Fibroblast of pulmonary artery (primary cell): Measurements from ENCODE around the gene RRAS2.
"Not testable (repeated sequence)": the region's sequence is repeated elsewhere in the genome, so short reads cannot be mapped to it uniquely, and the experiment has no call there.

Experiments used
- DNase-seq: peaks from one replicate; pipeline ENCODE4 v3.0.0-alpha.2; 2010; ENCODE audit warnings: low read depth
- H3K4me3 ChIP-seq: replicated peaks from 2 replicates; pipeline ENCODE4 v1.5.1; 2011; ENCODE audit warnings: low read depth, mild to moderate bottlenecking, control low read depth, low read length, moderate library complexity
- CTCF ChIP-seq: IDR thresholded peaks from 2 replicates; pipeline ENCODE4 v1.5.1; 2011; ENCODE audit warnings: mild to moderate bottlenecking, control low read depth, low read length, inconsistent platforms; ENCODE audit errors: missing control alignments

Gene RRAS2

GRCh38 chr11:14360976-14361375, 2.0 kb upstream of the RRAS2 start:
- TF ChIP-seq CTCF: no peak
- no peak overlapping the region for H3K4me3 ChIP-seq
- no peak for DNase-seq

DNA sequence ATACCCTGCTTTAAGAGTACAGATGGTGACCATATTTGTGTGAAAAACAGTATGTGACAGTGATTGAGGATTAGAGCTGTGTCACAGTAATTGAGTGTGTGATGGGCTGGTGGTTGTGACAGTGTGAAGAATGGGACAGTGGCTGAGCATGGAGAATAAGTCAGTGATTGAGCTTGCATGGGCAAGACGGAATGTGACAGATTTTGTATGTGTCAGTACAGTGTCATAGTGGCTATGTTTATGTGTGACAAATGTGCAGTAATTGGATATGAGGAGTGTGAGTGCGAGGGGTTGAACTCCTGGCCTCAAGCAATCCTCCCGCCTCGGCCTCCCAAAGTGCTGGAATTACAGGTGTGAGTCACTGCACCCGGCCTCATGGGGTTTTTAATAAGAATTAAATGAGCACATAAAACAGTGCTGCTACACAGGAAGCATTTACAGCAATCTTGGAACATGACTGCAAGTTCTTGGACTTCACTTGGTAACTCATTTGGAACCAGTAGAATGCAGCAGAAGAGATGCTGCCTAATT, 583 bp upstream of the RRAS2 start:
- H3K4me3 ChIP-seq: peak overlapping the region; percentile 88
- no peak for DNase-seq
- no peak for TF ChIP-seq CTCF

DNA sequence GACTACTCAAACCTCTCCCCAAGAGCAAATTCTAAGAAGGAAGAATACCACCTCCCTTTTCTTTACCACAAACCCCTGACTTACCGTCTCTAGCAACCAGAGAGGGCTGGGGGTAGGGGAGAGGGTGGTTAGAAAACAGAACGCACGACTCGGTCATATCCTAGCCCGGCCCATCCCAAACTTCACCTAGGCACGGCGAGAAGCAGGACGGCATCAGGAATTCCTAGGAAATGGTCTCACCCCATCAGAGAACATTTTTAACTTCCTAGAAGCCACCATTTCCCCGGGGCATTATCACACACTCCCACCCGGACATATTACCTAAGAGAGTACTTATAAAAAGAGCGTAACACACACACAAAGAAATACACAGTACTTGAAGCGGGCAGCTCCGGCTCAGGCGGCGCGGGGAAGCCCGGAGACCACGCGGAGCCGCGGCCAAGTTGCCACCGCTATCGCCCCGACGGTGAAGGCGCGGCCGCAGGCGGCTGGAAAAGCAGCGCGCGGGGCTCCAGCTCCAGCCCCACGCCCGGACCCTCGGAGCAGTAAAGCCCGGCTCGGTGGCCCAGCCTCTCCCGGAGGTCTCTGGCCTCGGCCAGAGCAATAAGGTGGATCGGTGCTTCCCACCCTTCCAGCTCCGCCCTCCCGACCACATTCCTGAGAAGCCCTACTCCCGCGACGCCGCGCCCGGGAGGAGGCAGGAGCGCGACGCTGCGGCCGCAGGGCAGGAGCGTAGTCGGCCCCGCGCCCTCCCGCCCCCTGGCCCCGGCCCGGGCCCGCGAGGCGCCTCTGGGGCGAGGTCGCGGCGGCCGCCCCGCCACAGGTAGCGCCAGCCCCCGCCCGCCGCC, 878 bp downstream of the RRAS2 start:
- peak; percentile 72 for DNase-seq
- no peak for TF ChIP-seq CTCF
- peak overlapping the region; percentile 88 for H3K4me3 ChIP-seq

- TF ChIP-seq CTCF: no peak
- no peak for DNase-seq
- H3K4me3 ChIP-seq: no peak overlapping the region
Observed at GRCh38 chr11:14356342-14356741, 2.6 kb downstream of the RRAS2 start.

DNA sequence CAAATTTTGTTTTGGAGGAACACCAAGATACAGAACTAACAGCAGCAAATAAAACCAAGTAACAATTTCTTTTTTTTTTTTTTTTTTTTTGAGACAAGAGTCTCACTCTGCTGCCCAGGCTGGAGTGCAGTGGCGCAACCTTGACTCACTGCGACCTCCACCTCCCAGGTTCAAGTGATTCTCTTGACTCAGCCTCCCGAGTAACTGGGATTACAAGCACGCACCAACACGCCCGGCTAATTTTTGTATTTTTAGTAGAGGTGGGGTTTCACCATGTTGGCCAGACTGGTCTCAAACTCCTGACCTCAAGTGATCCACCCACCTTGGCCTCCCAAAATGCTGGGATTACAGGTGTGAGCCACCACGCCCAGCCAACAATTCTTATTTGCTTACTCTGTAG, 4.4 kb downstream of the RRAS2 start:
- DNase-seq, H3K4me3 ChIP-seq: not testable (repeated sequence)

- TF ChIP-seq CTCF: no peak
- no peak overlapping the region for H3K4me3 ChIP-seq
- DNase-seq: no peak
Observed at GRCh38 chr11:14350716-14351238, 8.2 kb downstream of the RRAS2 start.

GRCh38 chr11:14350215-14350614, 8.8 kb downstream of the RRAS2 start:
- TF ChIP-seq CTCF: no peak
- no peak overlapping the region for H3K4me3 ChIP-seq
- no peak for DNase-seq
